IMR-90 (cell line): ENCODE data around the gene ZNF625. TPM values are rescaled to one million over a fixed set of nuclear protein-coding genes. Genes with fewer than 3 reads are reported as not detected.

Experiments
- ATAC-seq: fragments of 200-7000 bp; cut with Tn5 transposase; 2 replicates; pipeline ENCODE4 v1.9.1; 2020; ENCODE audit warnings: low read depth, mild to moderate bottlenecking, moderate library complexity
- BruUV-seq: library from RNA; stranded (reverse); fragments of 400-500 nt; replicated peaks from 2 replicates; lab custom pipeline; 2021; lab: Mats Ljungman, UMichigan
- CTCF ChIA-PET: fragments of 300-600 bp; formaldehyde crosslinking; extraction: SDS; loops from one replicate; lab custom pipeline; 2021; ENCODE audit warnings: antibody characterized with exemption; lab: Yijun Ruan, JAX
- POLR2A ChIA-PET: fragments of 300-600 bp; sonication (Branson Sonifier 250); formaldehyde crosslinking; loops from one replicate; lab custom pipeline; 2022; ENCODE audit warnings: antibody characterized with exemption; ENCODE audit not compliant: unreplicated experiment; lab: Charles Lee
- DNase-seq: peaks from one replicate; pipeline ENCODE4 v3.0.0; 2013
- H2AFZ ChIP-seq: replicated peaks from 2 replicates; pipeline ENCODE3; 2013; ENCODE audit warnings: low read length, mild to moderate bottlenecking; ENCODE audit not compliant: poor library complexity
- H2AK5ac ChIP-seq: 2 replicates; pipeline ENCODE4 v1.6.1; 2013; ENCODE audit warnings: low read depth, low read length, inconsistent platforms
- H2AK9ac ChIP-seq: replicated peaks from 2 replicates; pipeline ENCODE3; 2013; ENCODE audit warnings: mild to moderate bottlenecking, low read depth, low read length, moderate library complexity; ENCODE audit not compliant: poor library complexity
- H2BK120ac ChIP-seq: 2 replicates; pipeline ENCODE4 v1.6.1; 2013; ENCODE audit warnings: low read depth, low read length, inconsistent platforms
- H2BK15ac ChIP-seq: 3 replicates; pipeline ENCODE4 v1.6.1; 2013; ENCODE audit warnings: low read depth, low read length, inconsistent platforms
- H2BK20ac ChIP-seq: 2 replicates; pipeline ENCODE4 v1.6.1; 2013; ENCODE audit warnings: low read depth, mild to moderate bottlenecking, inconsistent platforms, low read length, moderate library complexity
- H2BK5ac ChIP-seq: 2 replicates; pipeline ENCODE4 v1.6.1; 2013; ENCODE audit warnings: mild to moderate bottlenecking, low read depth, low read length, inconsistent platforms; ENCODE audit not compliant: poor library complexity, severe bottlenecking
- H3K14ac ChIP-seq: replicated peaks from 2 replicates; pipeline ENCODE4 v1.6.1; 2013; ENCODE audit warnings: low read depth, low read length, inconsistent platforms
- H3K18ac ChIP-seq: 2 replicates; pipeline ENCODE4 v1.6.1; 2013; ENCODE audit warnings: low read depth, low read length, control low read depth
- H3K23ac ChIP-seq: 2 replicates; pipeline ENCODE4 v1.6.1; 2013; ENCODE audit warnings: low read depth, low read length, inconsistent platforms
- H3K27ac ChIP-seq: 2 replicates; pipeline ENCODE4 v1.5.1; 2013; ENCODE audit warnings: mild to moderate bottlenecking, control low read depth, low read length; ENCODE audit not compliant: insufficient read depth
- H3K27me3 ChIP-seq: 2 replicates; pipeline ENCODE4 v1.6.1; 2013; ENCODE audit warnings: low read length; ENCODE audit not compliant: control insufficient read depth, insufficient read depth
- H3K36me3 ChIP-seq: 2 replicates; pipeline ENCODE4 v1.6.1; 2013; ENCODE audit warnings: low read length, mixed read lengths; ENCODE audit not compliant: control insufficient read depth, insufficient read depth
- H3K4ac ChIP-seq: 2 replicates; pipeline ENCODE4 v1.6.1; 2013; ENCODE audit warnings: low read depth, low read length, inconsistent platforms
- H3K4me1 ChIP-seq: 2 replicates; pipeline ENCODE4 v1.6.1; 2013; ENCODE audit warnings: low read length, mixed read lengths; ENCODE audit not compliant: control insufficient read depth, insufficient read depth
- H3K4me2 ChIP-seq: 2 replicates; pipeline ENCODE4 v1.6.1; 2013; ENCODE audit warnings: low read depth, mild to moderate bottlenecking, control low read depth, low read length, moderate library complexity
- H3K4me3 ChIP-seq: 2 replicates; pipeline ENCODE4 v1.5.1; 2013; ENCODE audit warnings: low read depth, mild to moderate bottlenecking, control low read depth, low read length, moderate library complexity; ENCODE audit not compliant: insufficient read depth
- H3K56ac ChIP-seq: 2 replicates; pipeline ENCODE4 v1.6.1; 2013; ENCODE audit warnings: low read length, inconsistent platforms; ENCODE audit not compliant: insufficient read depth; ENCODE audit errors: extremely low read depth
- H3K79me1 ChIP-seq, 2 experiments: 2 replicates each; pipeline ENCODE4 v1.6.1; 2013; ENCODE audit warnings: low read length in 2 of 2, inconsistent platforms in 1 of 2, low read depth in 1 of 2
- H3K9ac ChIP-seq: 2 replicates; pipeline ENCODE4 v1.6.1; 2013; ENCODE audit warnings: low read depth, low read length, control low read depth
- H3K9me1 ChIP-seq: 2 replicates; pipeline ENCODE4 v1.6.1; 2013; ENCODE audit warnings: low read length, inconsistent platforms; ENCODE audit not compliant: insufficient read depth
- H3K9me3 ChIP-seq: 2 replicates; pipeline ENCODE4 v1.6.1; 2013; ENCODE audit warnings: low read length; ENCODE audit not compliant: control insufficient read depth, insufficient read depth
- H4K20me1 ChIP-seq: 2 replicates; pipeline ENCODE4 v1.6.1; 2013; ENCODE audit warnings: low read length, inconsistent platforms; ENCODE audit not compliant: insufficient read depth
- H4K5ac ChIP-seq: 2 replicates; pipeline ENCODE4 v1.6.1; 2013; ENCODE audit warnings: mild to moderate bottlenecking, low read depth, low read length, control low read depth
- H4K8ac ChIP-seq, 2 experiments: 2 replicates each; pipeline ENCODE4 v1.6.1; 2013; ENCODE audit warnings: low read depth in 2 of 2, low read length in 2 of 2, control low read depth in 1 of 2, inconsistent platforms in 1 of 2
- H4K91ac ChIP-seq: 2 replicates; pipeline ENCODE4 v1.6.1; 2013; ENCODE audit warnings: low read depth, low read length, inconsistent platforms; ENCODE audit not compliant: insufficient read depth
- CTCF ChIP-seq: conservative IDR thresholded peaks from 2 replicates; pipeline ENCODE4 v1.5.1; 2012; ENCODE audit warnings: mild to moderate bottlenecking, low read depth, low read length, improper control_type of control experiment
- FOS ChIP-seq: fragments of 150-350 bp; IDR thresholded peaks from 2 replicates; pipeline ENCODE4 v1.6.1; 2016; ENCODE audit warnings: low read depth, low read length
- MAFK ChIP-seq: IDR thresholded peaks from 2 replicates; pipeline ENCODE4 v1.6.1; 2012; ENCODE audit warnings: low read depth, low read length, improper control_type of control experiment
- MXI1 ChIP-seq: IDR thresholded peaks from 2 replicates; pipeline ENCODE4 v1.6.1; 2012; ENCODE audit warnings: low read depth, mild to moderate bottlenecking, low read length, moderate library complexity, borderline replicate concordance
- POLR2A ChIP-seq: IDR thresholded peaks from 2 replicates; pipeline ENCODE4 v1.6.1; 2012; ENCODE audit warnings: mild to moderate bottlenecking, low read depth, low read length
- RAD21 ChIP-seq: IDR thresholded peaks from 2 replicates; pipeline ENCODE4 v1.6.1; 2012; ENCODE audit warnings: low read length, improper control_type of control experiment
- USF2 ChIP-seq: fragments of 150-350 bp; IDR thresholded peaks from 2 replicates; pipeline ENCODE4 v1.6.1; 2017; ENCODE audit warnings: mild to moderate bottlenecking, antibody characterized with exemption, low read length, low read depth
- WGBS, 2 experiments: methylation state at CpG; one replicate each; pipeline versions ENCODE4 v1.1.5 to v1.1.7; 2013; ENCODE audit warnings: missing lambda C conversion rate in 2 of 2; ENCODE audit not compliant: insufficient read length in 1 of 2; ENCODE audit errors: extremely low coverage in 2 of 2; 5-methylcytosine and 5-hydroxymethylcytosine counted together
- dilution Hi-C: fragments of 300-500 bp; cut with HindIII; formaldehyde crosslinking; loops from one replicate; pipeline ENCODE4 v1.14.3; 2018; ENCODE audit warnings: low sequenced_read_pairs; ENCODE audit not compliant: unreplicated experiment
- in situ Hi-C: fragments of 300-500 bp; cut with MboI; formaldehyde crosslinking; loops from 3 replicates; pipeline ENCODE4 v1.14.3; 2019; ENCODE audit warnings: low sequenced_read_pairs, inconsistent platforms, mixed read lengths
- intact Hi-C: fragments of 100-400 bp; cut with micrococcal nuclease; formaldehyde crosslinking; loops from 2 replicates; pipeline ENCODE4 v1.10.0; 2022
- polyA plus RNA-seq, 3 experiments: library from polyadenylated mRNA; depleted of rRNA; stranded (reverse); fragments of >200 nt; gene quantifications; 2 replicates each; pipeline ENCODE4 v1.2.3, GENCODE V29; 2012; ENCODE audit warnings: low replicate concordance in 1 of 3
- total RNA-seq: library from RNA; depleted of rRNA; stranded (reverse); fragments of >200 nt; gene quantifications from 2 replicates; pipeline ENCODE4 v1.2.3, GENCODE V29; 2012

Gene ZNF625
- total and polyA plus RNA-seq, 2 of the 4 experiments (the other 2 are of a cell fraction), result 2.5 to 16.7 TPM

GRCh38 chr19:12126707-12127106, 29.8 kb downstream of the ZNF625 start:
- no peak overlapping the region for H3K9ac ChIP-seq
- no peak overlapping the region for H4K5ac ChIP-seq
- TF ChIP-seq USF2 (no peak), MXI1 (no peak), RAD21 (peak; percentile 23), CTCF (peak; percentile 39), MAFK (no peak), POLR2A (no peak), FOS (no peak)
- no peak overlapping the region for H3K18ac ChIP-seq
- no peaks in the 10 kb centered on the region for H3K4me1 ChIP-seq
- no peaks in the 10 kb centered on the region for H3K9me1 ChIP-seq
- no TSS peak for BruUV-seq
- H3K14ac ChIP-seq, result no peak overlapping the region
- no peak overlapping the region for H2BK20ac ChIP-seq
- H3K4me2 ChIP-seq, result no peak overlapping the region
- ChIA-PET POLR2A (no interaction called here), CTCF (interaction anchor here (1.5 kb wide), 1 partner anchor 72 kb away, joined by 3 read pairs; no protein-coding TSS in a partner anchor)
- peaks cover 22% of the 10 kb centered on the region for H3K9me3 ChIP-seq
- H3K4me3 ChIP-seq, result no peak overlapping the region
- H3K79me1 ChIP-seq, result no peaks in the 10 kb centered on the region
- dilution Hi-C loops, result no loop called here
- no peak overlapping the region for H2BK120ac ChIP-seq
- H4K20me1 ChIP-seq, result no peaks in the 10 kb centered on the region
- no peak overlapping the region for H4K91ac ChIP-seq
- H4K8ac ChIP-seq, result no peak overlapping the region
- no peak overlapping the region for H2AK5ac ChIP-seq
- in situ Hi-C loops, result no loop called here
- intact Hi-C loops, result no loop called here
- no peaks in the 10 kb centered on the region for H3K27me3 ChIP-seq
- no peak overlapping the region for H2AFZ ChIP-seq
- ATAC-seq (peak; percentile 40; the same call in 1 of the 2 replicates), DNase-seq (peak; percentile 19)
- peaks cover 2% of the 10 kb centered on the region; the same call in 1 of the 2 replicates for H3K36me3 ChIP-seq
- no peak overlapping the region for H2BK5ac ChIP-seq
- WGBS, 2 experiments, result no CpG with 5 or more reads among the region's 2 CpGs
- H2BK15ac ChIP-seq, result no peak overlapping the region
- H2AK9ac ChIP-seq, result no peak overlapping the region
- H3K27ac ChIP-seq, result no peak overlapping the region
- no peak overlapping the region for H3K56ac ChIP-seq
- no peak overlapping the region for H3K23ac ChIP-seq
- no peak overlapping the region for H3K4ac ChIP-seq
